ENCODE measurements around the gene CDC14B. TPM values are rescaled to one million over a fixed set of nuclear protein-coding genes. Genes with fewer than 3 reads are reported as not detected.

The CDC14B gene
- total RNA-seq, 4 donors from 2014 or later: 45.9 to 59.8 (median 47.2) TPM

DNA sequence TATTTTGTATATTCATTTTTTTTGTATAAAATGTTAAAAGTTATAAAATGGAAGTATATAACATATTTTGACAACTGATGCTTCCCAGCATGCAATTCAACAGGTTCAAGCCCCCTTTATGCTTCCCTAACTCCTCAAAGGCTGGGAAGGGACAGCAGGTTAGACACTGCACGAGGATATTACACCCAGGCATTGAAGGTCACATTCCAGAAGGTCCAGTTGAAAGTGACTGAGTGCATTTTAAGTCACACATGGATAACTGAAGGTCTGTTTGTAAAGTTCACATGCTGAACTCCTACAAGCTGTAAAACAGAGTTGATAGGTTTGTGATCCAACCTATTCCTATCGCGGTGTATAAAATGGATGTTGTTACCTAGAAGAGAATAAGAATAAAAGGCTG is 21.9 kb upstream of the CDC14B start:
- TF ChIP-seq, protein P1, sequence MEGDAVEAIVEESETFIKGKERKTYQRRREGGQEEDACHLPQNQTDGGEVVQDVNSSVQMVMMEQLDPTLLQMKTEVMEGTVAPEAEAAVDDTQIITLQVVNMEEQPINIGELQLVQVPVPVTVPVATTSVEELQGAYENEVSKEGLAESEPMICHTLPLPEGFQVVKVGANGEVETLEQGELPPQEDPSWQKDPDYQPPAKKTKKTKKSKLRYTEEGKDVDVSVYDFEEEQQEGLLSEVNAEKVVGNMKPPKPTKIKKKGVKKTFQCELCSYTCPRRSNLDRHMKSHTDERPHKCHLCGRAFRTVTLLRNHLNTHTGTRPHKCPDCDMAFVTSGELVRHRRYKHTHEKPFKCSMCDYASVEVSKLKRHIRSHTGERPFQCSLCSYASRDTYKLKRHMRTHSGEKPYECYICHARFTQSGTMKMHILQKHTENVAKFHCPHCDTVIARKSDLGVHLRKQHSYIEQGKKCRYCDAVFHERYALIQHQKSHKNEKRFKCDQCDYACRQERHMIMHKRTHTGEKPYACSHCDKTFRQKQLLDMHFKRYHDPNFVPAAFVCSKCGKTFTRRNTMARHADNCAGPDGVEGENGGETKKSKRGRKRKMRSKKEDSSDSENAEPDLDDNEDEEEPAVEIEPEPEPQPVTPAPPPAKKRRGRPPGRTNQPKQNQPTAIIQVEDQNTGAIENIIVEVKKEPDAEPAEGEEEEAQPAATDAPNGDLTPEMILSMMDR (IDR thresholded peaks at IDR 0.05; ENCODE audit: low read depth): no peak

DNA sequence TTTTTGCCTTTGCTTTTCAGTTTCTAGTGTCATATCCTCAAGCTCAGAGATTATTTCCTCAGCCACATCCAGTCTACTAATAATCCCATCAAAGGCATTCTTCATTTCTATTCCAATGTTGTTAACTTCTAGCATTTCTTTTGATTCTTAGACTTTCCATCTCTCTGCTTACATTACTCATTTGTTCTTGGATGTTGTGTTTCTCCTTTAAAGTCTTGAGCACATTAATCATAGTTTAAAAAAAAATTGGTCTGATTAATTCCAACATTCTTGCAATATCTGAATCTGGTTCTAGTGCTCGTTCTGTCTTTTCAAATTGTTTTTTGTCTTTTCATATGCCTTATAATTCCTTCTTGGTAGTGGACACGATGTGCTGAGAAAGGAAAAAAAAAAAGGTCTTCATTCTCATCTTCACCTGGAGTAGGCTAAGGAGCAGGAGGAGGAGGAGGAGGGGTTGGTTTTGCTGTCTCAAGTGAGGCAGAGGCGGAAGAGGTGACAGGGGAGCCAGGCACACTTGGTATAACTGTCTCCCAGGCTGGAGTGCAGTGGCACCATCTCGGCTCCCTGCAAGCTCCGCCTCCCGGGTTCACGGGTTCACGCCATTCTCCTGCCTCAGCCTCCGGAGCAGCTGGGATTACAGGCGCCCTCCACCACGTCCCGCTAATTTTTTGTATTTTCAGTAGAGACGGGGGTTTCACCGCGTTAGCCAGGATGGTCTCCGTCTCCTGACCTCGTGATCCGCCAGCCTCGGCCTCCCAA is 19.1 kb upstream of the CDC14B start:
- TF ChIP-seq, protein P1 (IDR thresholded peaks at IDR 0.05; ENCODE audit: low read depth): no peak

DNA sequence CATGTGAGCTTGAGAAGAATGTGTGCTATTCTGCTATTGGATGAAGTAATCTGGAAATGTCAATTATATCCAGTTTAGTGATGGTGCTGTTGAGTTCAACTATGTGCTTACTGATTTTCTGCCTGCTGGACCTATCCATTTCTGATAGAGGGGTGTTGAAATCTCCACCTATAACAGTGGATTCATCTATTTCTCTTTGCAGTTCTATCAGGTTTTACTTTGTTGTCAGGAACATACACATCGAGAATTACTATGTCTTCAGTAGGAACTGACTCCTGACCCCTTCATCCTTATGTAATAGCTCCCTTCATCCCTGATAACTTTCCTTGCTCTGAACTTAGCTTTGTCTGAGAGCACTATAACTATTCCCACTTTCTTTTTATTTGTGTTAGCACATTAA is 16.7 kb upstream of the CDC14B start:
- TF ChIP-seq, protein P1 (IDR thresholded peaks at IDR 0.05; ENCODE audit: low read depth): no peak

DNA sequence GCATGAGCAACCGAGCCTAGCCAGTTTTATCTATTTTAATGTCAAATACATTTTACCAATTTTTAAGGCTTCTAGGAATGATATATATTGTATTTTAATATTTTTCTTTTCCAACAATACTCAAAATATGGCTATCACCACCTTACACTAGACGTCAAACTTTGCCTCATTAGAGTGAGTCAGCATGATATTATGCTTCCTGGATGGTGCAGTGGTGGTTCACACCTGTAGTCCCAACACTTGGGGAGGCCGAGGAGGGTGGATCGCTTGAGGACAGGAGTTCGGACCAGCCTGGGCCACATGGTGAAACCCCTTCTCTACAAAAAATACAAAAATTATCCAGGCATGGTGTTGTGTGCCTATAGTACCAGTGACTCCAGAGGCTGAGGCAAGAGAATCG is 7.3 kb upstream of the CDC14B start:
- TF ChIP-seq, protein P1 (IDR thresholded peaks at IDR 0.05; ENCODE audit: low read depth): no peak

DNA sequence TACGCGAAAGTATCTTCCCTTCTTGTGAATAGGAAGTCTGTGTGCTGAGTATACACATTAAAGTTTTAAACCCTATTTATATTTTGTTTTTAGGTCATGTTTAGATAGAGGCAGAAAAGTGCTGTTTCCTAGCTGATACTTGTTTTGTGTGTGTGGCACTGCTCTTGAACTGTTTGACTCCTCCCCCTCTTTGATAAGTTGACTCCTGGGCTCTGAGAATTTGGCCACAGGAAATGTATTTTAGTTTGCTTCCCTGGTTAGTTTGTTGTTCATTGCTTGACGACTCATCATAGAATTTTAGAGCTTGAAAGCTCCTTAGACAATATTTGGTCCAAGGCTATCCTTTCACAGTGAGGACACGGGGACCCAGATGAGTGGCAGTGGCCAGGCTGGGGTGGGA is 2.0 kb upstream of the CDC14B start:
- TF ChIP-seq, protein P1 (IDR thresholded peaks at IDR 0.05; ENCODE audit: low read depth): no peak

DNA sequence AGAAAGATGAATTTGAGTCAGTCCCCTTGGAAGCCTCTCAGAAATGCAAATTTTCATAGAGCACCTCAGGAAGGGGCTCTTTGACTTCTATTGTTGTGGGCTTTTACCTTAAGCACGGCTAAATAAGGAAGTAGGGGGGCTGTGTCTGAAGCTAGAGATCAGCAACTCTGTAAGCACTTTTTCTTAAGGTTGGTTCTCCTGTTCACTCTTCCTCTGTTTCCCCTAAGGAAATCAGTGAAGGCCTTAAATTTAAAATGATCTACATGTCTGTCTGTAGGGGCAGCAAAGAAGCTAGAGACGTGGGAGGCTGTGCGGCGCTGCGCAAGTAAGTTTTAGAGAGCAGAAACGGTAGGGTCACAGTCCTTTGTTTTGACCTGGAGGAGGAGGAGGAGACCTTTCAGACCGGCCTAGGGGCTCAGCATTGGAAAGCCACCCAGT is 1.2 kb upstream of the CDC14B start:
- TF ChIP-seq, protein P1 (IDR thresholded peaks at IDR 0.05; ENCODE audit: low read depth): no peak

DNA sequence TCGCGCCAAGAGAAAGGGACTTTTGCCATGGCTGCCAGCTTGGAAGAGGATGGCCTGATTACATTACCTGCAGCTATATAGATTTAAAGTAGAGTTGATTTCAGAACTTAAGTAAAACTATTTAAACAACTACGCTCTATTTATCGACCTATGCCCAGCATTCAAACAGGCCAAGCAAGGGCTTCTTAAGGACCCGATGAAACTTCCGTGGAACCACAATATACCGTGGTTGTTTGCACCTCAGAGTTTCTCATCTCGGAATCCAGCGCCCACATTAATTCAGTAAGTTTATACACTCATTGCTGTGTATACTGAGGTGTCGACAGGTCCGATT is 505 bp upstream of the CDC14B start:
- TF ChIP-seq, protein P1 (IDR thresholded peaks at IDR 0.05; ENCODE audit: low read depth): no peak
